Measurements from ENCODE around the gene HTRA3. TPM values are rescaled to one million over a fixed set of nuclear protein-coding genes. Genes with fewer than 3 reads are reported as not detected.

The HTRA3 gene
- total and polyA plus RNA-seq, 4 donors, result 0.36 to 1.2 (median 1.1) TPM

DNA sequence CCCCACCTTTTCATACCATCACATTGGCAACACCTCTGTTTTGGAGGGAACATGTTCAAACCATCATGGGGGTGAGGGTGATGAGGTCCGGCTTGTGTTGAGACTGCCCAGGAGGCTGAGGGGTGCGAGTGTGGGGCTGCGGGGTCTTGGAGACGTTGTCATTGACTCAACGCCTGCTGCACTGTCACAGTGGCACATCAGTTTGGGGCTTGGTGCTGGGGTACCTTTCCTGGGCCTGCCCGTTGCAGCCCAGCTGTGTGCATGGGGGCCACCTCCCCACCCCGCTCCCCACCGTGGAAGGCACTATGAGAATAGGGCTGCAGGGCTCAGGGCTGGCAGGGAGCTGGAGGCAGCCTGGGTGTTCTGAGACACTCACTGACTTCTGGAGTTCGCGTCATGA, 2.3 kb downstream of the HTRA3 start (continued):
- TF ChIP-seq, protein P1, sequence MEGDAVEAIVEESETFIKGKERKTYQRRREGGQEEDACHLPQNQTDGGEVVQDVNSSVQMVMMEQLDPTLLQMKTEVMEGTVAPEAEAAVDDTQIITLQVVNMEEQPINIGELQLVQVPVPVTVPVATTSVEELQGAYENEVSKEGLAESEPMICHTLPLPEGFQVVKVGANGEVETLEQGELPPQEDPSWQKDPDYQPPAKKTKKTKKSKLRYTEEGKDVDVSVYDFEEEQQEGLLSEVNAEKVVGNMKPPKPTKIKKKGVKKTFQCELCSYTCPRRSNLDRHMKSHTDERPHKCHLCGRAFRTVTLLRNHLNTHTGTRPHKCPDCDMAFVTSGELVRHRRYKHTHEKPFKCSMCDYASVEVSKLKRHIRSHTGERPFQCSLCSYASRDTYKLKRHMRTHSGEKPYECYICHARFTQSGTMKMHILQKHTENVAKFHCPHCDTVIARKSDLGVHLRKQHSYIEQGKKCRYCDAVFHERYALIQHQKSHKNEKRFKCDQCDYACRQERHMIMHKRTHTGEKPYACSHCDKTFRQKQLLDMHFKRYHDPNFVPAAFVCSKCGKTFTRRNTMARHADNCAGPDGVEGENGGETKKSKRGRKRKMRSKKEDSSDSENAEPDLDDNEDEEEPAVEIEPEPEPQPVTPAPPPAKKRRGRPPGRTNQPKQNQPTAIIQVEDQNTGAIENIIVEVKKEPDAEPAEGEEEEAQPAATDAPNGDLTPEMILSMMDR (IDR thresholded peaks at IDR 0.05; ENCODE audit: low read depth, low read length, missing input control), result no peak
- TF ChIP-seq SP1 (IDR thresholded peaks at IDR 0.05), result no peak
- TF ChIP-seq FOXA2 (IDR thresholded peaks at IDR 0.05), result no peak
- TF ChIP-seq HNF4A (conservative IDR thresholded peaks at IDR 0.05), result no peak

GRCh38 chr4:8272472-8273428, 3.2 kb downstream of the HTRA3 start:
- Histone ChIP-seq H3K9me3 (ENCODE audit: control insufficient read depth in 4 of 4, low read length in 3 of 4) (no peaks in the 10 kb centered on the region), H3K36me3 (ENCODE audit: control insufficient read depth in 4 of 4, insufficient read depth in 3 of 4, low read depth in 1 of 4, low read length in 3 of 4) (no peaks in the 10 kb centered on the region), H3K27ac (ENCODE audit: low read depth in 1 of 2, low read length in 2 of 2) (no peak overlapping the region), H3K4me3 (ENCODE audit: low read depth in 1 of 3, low read length in 3 of 3) (no peak overlapping the region), H3K4me1 (ENCODE audit: control insufficient read depth in 4 of 4, insufficient read depth in 4 of 4, low read length in 3 of 4) (peaks cover 0 to 15% (median 0%) of the 10 kb centered on the region in 4 donors), H3K9ac (ENCODE audit: low read depth in 1 of 2, low read length in 2 of 2) (no peak overlapping the region), H3K27me3 (ENCODE audit: control insufficient read depth in 4 of 4, insufficient read depth in 4 of 4, low read length in 3 of 4) (peaks cover 0 to 10% (median 3%) of the 10 kb centered on the region in 4 donors)
- no peak for TF ChIP-seq HNF4G (IDR thresholded peaks at IDR 0.05)
- peak; percentile 13 for TF ChIP-seq SP1 (IDR thresholded peaks at IDR 0.05)
- TF ChIP-seq, protein P2, sequence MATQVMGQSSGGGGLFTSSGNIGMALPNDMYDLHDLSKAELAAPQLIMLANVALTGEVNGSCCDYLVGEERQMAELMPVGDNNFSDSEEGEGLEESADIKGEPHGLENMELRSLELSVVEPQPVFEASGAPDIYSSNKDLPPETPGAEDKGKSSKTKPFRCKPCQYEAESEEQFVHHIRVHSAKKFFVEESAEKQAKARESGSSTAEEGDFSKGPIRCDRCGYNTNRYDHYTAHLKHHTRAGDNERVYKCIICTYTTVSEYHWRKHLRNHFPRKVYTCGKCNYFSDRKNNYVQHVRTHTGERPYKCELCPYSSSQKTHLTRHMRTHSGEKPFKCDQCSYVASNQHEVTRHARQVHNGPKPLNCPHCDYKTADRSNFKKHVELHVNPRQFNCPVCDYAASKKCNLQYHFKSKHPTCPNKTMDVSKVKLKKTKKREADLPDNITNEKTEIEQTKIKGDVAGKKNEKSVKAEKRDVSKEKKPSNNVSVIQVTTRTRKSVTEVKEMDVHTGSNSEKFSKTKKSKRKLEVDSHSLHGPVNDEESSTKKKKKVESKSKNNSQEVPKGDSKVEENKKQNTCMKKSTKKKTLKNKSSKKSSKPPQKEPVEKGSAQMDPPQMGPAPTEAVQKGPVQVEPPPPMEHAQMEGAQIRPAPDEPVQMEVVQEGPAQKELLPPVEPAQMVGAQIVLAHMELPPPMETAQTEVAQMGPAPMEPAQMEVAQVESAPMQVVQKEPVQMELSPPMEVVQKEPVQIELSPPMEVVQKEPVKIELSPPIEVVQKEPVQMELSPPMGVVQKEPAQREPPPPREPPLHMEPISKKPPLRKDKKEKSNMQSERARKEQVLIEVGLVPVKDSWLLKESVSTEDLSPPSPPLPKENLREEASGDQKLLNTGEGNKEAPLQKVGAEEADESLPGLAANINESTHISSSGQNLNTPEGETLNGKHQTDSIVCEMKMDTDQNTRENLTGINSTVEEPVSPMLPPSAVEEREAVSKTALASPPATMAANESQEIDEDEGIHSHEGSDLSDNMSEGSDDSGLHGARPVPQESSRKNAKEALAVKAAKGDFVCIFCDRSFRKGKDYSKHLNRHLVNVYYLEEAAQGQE (IDR thresholded peaks at IDR 0.05), result no peak
- peak; percentile 85 for TF ChIP-seq NR2F2 (IDR thresholded peaks at IDR 0.05)
- TF ChIP-seq, protein P3, sequence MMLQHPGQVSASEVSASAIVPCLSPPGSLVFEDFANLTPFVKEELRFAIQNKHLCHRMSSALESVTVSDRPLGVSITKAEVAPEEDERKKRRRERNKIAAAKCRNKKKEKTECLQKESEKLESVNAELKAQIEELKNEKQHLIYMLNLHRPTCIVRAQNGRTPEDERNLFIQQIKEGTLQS (IDR thresholded peaks at IDR 0.05), result no peak
- WGBS, result 65% methylated on average over 30 of the region's 30 CpGs
- no peak for DNase-seq (ENCODE audit: low spot score)

DNA sequence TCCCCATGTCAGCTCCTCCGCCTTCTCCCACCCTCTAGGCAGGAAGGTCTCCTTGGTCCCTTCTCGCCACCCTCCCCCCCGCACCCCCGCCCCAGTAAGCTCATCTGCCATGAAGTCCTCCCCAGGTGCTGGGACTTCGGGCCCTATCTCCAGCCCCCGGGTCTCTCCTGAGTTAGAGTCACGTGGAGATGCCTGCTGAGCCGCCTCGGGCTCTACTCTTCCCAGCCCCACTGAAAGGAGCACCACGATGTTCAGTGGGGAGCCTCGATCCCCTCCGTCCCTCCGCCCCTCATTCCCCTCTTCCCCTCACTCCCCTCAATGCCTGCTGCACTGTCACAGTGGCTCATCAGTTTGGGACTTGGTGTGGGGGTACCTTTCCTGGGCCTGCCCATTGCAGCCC, 3.9 kb downstream of the HTRA3 start:
- DNase-seq (ENCODE audit: low spot score), result no peak
- TF ChIP-seq SP1 (IDR thresholded peaks at IDR 0.05) (no peak), RXRA (IDR thresholded peaks at IDR 0.05) (no peak), MAX (IDR thresholded peaks at IDR 0.05) (no peak), NR2F2 (IDR thresholded peaks at IDR 0.05) (no peak), HNF4A (conservative IDR thresholded peaks at IDR 0.05) (no peak), EGR1 (IDR thresholded peaks at IDR 0.05; ENCODE audit: low read depth in 2 of 2) (no peak), JUND (IDR thresholded peaks at IDR 0.05) (no peak), GABPA (IDR thresholded peaks at IDR 0.05 in 1 of 2, conservative IDR thresholded peaks at IDR 0.05 in 1 of 2) (no peak), YY1 (IDR thresholded peaks at IDR 0.05) (no peak), FOXA2 (IDR thresholded peaks at IDR 0.05) (no peak), FOXA1 (IDR thresholded peaks at IDR 0.05) (no peak), RAD21 (IDR thresholded peaks at IDR 0.05) (no peak), HNF4G (IDR thresholded peaks at IDR 0.05) (no peak)
- TF ChIP-seq, protein P2 (IDR thresholded peaks at IDR 0.05), result no peak
- TF ChIP-seq, protein P3 (IDR thresholded peaks at IDR 0.05), result no peak
- Histone ChIP-seq H3K4me1 (ENCODE audit: control insufficient read depth in 4 of 4, insufficient read depth in 4 of 4, low read length in 3 of 4) (peaks cover 0 to 15% (median 0%) of the 10 kb centered on the region in 4 donors), H3K9me3 (ENCODE audit: control insufficient read depth in 4 of 4, low read length in 3 of 4) (no peaks in the 10 kb centered on the region), H3K4me3 (ENCODE audit: low read depth in 1 of 3, low read length in 3 of 3) (no peak overlapping the region), H3K9ac (ENCODE audit: low read depth in 1 of 2, low read length in 2 of 2) (no peak overlapping the region), H3K36me3 (ENCODE audit: control insufficient read depth in 4 of 4, insufficient read depth in 3 of 4, low read depth in 1 of 4, low read length in 3 of 4) (no peaks in the 10 kb centered on the region), H3K27ac (ENCODE audit: low read depth in 1 of 2, low read length in 2 of 2) (no peak overlapping the region), H3K27me3 (ENCODE audit: control insufficient read depth in 4 of 4, insufficient read depth in 4 of 4, low read length in 3 of 4) (peaks cover 0 to 10% (median 3%) of the 10 kb centered on the region in 4 donors)
- 78% methylated on average over 13 of the region's 13 CpGs for WGBS

All from liver (tissue), 9 donors.